NOMO-1 treated with dmso at 0.1 percent for 144 hours (cell line): ENCODE measurements around the gene CDHR2.
"Not testable (repeated sequence)": the region's sequence is repeated elsewhere in the genome, so short reads cannot be mapped to it uniquely, and the experiment has no call there.

Experiments
- DNase-seq: peaks from one replicate; lab custom pipeline; 2025; ENCODE audit not compliant: unreplicated experiment; lab: John Stamatoyannopoulos, UW

CDHR2 gene

DNA sequence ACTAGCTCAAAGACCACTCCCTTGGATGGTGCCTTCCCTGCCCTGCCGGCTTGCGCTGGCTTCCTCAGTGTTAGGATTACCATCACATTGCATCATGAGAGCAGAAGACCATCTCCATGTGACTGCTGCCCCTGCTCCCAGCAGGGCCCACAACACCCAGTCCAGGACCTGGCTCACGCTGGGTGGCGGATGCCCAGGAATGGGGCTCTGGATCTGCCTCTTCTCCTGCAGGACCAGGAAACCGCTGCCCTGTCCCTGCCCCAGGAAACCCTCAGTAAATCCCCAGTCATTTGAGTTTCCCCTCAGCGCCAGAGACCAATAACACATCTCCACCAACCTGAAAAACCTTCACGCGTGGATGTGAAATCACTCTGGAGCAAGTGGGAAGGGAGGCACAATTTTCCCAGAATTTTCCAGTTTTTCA is 8.7 kb upstream of the CDHR2 start:
- no peak for DNase-seq

DNA sequence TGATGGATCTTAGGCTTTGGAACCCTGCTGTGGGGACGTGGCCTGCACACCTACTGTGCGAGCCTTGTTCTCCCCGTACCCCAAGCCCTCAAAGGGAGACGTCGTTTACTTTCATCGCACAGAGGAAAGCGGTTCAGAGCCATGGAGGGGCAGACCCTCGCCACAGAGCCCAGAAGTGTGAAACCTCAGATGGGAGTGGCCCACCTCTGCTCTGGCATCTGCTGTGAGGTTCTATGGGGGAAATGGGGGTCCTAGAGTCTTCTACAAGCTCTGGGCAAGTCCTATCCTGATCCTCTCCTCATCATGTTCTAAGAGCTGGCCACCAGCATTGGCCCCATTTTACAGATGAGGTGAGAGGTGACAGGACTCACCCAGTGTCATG is 8.2 kb upstream of the CDHR2 start:
- DNase-seq: no peak

DNA sequence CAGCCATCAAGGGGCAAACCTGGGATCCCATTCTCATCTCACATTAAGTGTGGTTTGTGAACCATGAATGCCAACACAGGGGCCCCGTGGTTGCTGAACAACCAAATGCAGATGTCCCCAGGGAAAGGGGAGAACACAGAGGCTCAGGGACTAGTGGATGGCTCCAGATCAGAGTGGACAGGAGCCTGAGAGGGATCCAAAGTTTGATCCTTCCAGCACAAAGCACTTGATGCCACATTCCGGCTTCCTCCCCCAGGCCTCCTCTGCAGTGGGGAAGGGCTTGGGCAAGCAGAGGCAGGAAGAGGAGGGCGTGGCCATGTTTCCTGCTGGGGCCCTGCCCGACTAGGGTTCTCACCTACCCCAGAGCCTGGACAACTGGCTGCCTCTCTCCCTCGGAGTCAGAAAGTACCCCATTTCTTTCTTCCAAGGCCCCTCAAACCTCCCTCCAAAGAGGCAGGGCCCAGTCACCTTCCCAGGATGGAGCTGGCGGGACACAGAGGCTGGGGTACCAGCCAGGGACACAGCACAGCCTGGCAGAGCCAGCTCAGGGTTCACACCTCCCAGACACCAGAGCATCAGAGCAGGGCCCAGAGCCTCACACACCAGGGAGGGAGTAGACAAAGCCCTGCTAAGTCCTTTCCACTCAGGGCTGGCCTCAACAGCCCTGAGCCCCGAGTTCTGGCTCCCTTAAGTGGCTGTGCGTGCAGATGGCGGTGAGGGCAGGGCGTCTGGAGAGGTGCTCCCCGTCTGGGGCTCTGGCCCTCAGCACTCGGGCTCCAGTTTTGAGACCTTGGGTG is 7.6 kb upstream of the CDHR2 start:
- peak; percentile 80 for DNase-seq

DNA sequence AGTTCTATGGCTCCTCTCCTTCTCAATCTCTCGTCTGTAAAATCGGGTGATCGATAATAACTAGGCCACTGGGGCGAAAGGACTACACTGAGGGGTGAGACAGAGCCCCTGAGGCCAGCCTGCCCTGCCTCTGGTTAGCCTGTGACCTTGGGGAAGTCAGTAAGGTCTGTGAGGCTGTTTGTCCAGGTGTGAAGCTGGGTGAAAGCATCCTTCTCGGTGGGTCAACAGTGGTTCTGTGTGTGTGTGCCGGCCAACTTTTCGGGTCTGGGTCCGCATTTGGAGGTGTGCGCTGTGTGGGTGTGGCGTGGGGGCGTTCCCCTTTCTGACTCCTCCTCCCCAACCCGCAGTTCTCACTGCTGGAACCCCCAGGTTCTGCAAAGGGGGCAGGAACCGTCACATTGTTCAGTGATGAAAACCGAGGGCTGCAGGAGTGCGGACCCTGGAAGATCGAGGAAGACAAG is 7.0 kb upstream of the CDHR2 start:
- no peak for DNase-seq

DNA sequence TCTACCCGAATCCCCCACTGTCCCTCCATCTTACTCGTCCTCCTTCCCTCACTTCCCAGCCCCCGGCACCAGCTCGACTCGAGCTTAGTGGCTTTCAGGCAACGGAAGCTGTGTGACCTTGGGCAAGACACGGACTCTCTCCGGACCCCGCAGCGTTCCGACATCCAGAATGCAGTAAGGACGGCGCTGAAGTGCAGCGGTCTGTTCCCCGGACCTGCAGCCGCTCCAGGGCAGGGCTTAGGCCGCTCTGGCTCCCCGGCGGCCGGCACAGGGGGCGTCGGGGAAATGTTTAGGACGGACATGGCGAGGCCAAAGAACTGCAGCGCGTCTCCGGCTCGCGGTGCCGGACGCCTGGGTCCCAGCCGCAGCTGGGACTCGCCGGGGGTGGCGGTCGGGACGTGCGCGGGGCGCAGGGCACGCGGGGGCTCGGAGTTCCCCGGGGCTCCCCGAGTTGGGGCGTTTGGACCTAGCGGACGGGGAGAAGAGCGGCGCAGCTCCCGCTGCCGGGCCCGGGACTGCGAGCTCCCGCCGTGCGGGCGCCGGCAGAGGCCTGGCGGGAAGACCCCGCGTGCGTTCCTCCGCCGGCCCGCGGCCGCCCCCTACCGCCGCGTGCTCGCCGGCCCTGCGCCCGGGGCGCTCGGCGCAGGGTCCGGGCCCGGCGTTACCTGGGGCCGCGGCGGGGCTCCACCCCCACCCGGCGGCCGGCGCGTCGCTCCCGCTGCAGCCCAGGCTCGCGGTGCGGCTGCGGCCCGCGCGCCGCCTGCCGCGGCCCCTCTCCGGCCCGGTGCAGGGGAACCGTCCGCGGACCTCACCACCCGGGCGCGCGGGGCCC is 6.3 kb upstream of the CDHR2 start:
- peak; percentile 32 for DNase-seq

DNA sequence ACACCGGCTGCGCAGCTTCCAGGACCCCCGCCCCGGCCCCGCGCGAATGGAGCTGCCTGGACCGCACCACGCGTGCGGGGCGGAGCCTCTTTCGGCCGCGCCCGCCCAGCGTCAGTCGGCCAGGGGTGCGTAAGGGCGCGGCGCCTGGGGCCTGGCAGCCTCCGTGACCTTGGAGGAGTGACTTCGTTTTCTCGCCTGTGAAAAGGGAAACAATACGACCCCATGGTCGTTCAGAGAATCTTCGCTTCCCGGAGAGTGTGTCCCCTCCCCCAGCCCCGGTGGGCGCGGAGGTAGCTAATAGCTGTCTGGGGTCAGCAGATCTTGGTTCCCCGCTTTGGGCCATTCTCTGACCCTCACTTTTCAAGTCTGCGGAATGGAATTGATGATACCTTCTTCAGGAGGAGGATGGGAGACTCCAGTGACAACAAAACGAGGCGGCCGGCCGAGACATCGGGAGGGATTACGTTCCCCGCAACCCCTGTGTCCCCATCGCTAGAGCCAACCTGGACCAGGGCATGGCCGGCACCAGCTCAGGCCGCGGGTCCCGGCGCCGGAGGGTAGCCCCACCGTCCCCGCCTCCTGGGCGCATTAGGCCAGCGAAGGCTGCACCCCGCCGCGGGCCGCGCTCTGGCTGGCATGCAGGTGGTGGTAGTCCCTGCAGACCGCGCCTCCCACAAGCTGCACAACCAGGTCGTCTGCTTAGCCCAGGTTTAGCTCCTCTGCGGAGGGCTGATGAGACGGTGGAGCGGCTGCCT is 5.5 kb upstream of the CDHR2 start:
- DNase-seq: peak; percentile 84

DNA sequence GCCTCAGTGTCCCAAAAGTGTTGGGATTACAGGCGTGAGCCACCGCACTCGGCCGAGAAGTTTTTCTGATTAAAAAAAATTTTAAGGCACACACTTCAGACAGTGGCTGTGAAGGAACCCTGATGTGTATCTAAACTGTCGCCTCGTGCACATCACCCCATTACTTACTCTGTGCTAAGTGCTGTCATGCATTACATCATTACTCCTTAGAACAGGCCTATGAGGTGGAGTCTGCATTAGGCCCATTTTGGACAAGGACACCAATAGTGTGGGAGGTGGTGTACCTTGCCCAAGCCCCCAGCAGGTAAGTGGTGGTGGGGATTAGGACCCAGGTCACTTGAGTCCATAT is 3.8 kb upstream of the CDHR2 start:
- no peak for DNase-seq

DNA sequence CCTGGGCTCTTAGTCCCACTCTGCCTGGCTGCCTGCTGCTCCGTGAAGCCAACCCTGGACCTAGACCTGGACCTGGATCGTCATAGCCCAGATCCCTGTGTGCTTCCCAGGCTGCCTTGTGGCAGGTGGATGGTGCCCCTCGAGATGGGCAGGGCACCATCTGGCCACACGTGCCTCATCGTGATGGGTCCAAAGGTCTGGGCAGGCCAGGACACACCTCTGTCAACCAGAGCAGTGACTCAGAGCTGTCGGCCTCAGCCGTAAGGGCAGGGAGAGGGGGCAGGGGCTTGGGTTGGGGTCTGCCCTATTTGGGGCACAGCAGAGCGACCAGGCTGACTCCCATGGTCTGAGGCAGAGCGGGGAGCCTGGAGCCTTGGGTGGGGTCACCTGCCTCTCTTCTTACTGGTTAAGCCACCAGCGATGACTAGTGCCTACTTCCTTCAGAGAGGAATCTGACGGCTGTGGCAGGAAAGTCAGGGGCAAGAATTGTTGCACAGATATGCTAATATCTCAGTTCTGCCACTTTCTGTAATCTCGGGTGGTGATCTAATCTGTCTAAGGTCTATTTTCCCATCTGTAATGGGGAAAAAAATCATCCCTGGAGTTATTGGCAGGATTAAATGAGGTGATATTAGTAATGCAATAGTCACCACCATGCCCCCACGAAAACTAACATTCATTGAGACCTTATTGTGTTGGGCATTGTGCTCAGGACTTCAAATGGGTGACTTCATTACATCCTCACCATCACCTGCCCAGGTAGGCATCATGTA is 3.2 kb upstream of the CDHR2 start:
- no peak for DNase-seq

DNA sequence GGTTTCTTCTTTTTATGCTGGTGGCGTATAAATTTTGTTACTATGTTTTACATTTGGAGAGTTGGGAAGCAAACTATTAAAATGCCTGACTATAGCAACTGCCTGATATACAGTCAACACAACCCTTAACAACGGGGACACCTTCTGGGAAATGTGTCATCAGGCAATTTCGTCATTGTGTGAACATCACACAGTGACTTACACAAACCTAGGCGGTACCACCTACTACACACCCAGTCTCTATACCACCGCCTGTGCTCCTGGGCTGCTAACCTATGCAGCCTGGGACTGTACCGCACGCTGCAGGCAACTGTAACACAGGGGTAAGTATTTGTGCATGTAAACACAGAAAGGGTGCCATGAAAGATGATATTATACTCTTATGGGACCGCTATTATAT is 1.3 kb upstream of the CDHR2 start:
- peak; percentile 9 for DNase-seq

DNA sequence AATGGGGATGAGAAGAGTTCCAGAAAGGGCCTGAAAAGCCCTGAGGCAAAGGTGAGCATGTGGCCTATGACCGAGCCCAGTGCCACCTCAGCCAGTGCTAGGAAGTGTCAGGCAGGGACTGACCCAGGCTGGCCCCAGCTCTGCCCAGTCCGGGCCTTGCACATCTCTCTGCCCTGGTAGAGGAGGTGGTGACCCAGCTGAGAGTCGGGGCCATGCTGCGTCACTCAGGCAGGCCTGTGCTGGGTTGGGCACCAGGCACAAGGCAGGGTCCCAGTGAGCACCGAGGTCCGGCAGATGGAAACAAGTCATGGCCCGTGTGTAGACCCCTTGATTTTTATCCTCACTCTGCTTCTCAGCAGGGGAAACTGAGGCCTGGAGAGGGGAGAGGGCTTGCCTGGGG is 729 bp downstream of the CDHR2 start:
- DNase-seq: no peak

DNA sequence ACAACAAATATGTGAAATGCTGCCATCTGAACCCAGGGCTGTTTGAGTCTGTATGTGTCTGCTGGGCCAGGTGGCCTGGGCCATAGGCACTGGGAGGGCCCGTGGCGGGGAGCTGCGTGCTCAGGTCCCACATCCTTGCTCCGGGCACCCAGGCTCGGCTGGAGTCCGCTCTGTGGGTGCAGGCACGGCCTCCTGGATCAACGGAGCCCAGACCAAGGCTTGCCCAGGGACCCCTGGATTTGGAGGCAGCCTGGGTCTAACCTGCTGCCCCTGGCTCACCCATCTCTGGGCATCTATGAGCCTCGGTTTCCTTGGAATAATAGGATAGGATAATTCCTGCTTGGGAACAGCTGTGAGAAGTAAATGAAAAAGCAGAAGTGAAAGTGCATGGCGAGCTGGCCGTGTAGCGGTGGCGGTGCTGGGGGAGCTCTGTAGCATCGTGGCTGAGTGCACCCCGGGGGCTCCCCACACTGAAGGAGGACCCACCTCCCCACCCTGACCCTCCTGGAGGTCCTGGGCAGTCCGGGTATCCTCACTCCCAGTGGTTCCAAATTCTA is 1.2 kb downstream of the CDHR2 start:
- peak; percentile 50 for DNase-seq

DNA sequence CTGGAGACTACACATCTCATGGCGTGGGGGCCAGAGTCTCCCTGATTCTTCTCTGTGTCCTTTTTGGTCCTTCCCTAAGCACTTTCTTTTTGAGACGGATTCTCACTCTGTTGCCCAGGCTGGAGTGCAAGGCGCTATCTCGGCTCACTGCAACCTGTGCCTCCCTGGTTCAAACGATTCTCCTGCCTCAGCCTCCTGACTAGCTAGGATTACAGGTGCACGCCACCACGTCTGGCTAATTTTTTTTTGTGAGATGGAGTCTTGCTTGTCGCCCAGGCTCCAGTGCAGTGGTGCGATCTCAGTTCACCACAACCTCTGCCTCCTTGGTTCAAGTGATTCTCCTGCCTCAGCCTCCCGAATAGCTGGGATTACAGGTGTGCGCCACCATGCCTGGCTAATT is 1.8 kb downstream of the CDHR2 start:
- DNase-seq: not testable (repeated sequence)

DNA sequence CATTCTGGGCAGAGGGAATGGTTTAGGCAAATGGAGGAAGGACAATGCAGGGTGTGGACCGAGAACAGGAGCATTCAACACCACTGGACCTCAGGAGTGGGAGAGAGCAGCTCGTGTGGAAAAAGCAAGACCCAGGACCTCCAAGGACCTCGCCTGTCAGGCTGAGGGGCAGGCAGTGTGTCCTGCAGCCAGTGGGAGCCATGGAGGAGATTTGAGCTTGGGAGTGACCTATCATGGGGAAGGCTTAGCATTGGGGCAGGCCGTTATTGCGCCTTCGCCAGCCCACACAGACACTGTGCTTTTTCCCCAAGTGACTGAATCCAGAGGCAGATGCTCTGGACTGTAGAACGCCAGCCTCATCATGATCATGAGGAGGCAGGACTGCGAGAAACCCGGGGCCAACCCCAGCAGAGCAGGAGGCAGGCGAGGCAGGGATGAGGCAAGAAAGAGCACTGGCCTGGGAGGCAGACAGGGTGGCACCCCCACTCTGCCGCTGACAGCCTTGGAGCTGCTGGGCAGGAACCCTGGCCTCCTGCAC is 3.3 kb downstream of the CDHR2 start:
- no peak for DNase-seq

DNA sequence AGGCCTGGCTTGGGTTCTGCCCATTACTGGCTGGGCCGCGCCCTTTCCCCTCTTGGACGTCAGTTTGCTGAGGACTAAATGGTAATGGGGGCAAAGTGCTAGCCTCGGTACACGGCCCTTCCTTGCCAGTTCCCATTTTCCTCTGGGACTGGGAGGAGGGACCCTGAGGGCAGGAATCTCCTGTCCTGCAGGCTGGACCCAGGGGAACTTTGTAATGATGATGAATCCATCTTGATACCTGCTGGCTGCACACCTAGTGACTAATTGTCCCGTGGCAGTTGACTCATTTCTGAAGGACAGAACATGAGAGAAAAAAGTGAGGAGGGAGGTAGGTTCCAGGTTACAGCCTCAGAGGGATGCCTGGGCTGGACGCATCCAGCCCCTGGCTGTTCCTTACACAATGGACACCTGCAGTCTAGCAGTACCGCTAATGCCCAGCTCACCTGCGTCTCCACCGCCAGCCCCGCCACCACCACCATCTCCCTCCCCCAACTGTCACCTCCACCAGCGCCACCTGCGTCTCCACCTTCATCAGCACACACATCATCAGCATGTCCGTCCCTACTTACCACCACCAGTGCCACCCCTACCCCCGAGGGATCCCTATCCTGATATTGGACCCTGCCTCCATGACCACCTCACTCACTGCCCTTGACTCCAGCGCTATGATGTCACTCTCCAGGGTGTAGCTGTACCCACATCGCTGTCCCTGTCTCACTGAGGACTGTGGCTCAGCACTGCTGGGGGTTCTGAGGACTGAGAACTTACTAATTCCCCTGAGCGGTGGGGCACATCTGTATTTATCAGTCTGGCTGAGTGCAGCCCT is 4.3 kb downstream of the CDHR2 start:
- DNase-seq: no peak

DNA sequence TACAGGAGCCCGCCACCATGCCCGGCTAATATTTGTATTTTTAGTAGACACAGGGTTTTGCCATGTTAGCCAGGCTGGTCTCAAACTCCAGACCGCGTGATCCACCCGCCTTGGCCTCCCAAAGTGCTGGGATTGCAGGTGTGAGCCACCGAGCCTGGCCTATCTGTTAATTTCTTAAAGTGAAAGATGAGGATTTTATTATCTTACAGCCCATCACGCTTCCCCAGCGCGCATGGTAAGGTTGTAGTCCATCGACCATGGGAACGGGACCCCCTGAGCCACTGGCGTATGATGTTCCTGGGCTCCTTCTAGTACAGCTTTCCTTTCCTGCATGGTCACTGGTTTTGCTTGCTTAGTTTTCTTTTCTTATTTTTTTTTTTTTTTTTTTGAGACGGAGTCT is 8.7 kb downstream of the CDHR2 start:
- DNase-seq: no peak

DNA sequence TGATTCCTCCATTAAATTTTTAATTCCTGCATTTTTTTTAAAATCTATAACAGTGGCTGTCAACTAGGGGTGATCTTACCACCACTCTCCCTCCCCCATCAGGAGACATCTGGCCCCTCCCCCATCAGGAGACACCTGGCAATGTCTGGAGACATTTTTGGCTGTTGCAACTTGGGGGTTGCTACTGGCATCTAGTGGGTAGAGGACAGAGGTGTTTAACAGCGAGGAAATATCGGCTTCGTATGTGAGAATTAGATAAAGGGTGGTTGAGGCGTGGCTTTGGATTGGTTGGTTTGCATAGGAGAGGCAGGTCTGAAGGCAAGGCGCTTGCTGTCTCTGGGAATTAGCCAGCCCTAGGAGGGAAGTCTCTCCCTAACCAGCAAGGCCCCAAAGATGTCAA is 10.5 kb downstream of the CDHR2 start:
- no peak for DNase-seq

DNA sequence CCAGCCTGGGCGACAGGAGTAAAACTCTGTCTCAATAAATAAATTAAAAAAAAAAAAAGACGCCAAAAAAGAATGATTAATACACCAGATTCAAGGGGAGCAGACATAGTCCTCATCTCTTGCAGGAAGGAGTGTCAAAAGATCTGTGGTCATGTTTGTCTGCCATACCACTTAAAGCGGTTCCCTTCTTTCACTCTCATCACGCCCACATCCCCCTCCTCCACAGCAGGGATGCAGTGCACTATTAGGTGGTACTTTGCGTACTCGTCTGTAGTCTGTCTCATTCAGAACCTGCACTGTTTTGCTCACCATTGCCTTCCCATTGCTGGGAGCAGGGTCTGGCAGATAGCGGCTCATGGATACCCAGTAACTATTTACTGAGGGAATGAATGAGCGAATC is 11.2 kb downstream of the CDHR2 start:
- no peak for DNase-seq

DNA sequence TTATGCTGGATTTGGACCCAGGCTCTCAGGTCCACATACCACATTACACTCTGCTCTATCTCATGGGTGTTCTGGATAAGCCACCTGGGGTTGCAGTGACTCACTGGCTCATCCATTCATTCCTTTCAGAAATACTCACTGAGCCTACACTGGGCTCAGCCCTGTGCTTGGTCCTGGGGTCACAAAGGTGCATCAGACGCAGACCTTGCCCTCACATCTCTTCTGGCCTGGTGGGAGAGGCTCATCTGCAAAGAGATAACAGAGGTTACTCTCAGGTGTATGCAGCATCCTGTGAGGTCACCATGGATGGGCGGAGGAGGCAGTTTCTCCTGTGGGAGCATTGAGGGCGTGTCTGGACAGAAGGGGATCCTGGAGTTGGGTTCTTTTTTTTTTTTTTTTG is 12.1 kb downstream of the CDHR2 start:
- DNase-seq: no peak

DNA sequence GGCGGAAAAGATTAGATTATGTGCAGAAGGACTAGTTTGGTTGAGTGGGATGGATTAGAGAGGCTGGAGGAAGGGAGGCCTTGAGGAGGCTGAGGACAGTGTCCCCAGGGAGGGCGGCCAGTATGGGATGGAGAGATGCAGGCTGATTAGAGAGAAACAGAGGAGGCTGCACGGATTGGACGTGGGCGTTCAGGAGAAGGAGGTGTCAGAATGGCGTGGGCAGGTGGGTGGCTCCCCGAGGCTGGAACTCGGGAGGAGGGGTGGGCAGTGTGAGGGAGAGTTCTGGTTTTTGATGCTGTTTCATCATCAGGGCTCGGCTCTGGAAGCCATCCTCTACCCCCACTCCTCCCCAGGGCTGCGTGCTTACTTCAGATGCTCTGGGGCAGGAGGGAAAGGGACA is 13.0 kb downstream of the CDHR2 start:
- DNase-seq: no peak

DNA sequence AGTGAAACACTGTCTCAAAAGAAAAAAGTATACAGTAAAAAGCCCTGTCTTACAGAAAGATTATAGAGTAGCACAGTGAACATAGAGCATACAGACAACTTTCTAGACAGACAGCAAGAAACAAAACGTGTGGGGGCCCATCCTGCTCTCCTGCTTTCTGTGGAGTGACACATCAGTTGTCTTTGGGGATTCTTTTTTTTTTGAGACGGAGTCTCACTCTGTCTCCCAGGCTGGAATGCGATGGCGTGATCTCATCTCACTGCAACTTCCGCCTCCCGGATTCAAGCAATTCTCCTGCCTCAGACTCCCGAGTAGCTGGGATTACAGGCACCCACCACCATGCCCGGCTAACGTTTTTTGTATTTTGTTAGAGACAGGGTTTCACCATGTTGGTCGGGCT is 14.9 kb downstream of the CDHR2 start:
- DNase-seq: no peak
